ENCODE measurements around the gene WDR5.

WDR5 gene

DNA sequence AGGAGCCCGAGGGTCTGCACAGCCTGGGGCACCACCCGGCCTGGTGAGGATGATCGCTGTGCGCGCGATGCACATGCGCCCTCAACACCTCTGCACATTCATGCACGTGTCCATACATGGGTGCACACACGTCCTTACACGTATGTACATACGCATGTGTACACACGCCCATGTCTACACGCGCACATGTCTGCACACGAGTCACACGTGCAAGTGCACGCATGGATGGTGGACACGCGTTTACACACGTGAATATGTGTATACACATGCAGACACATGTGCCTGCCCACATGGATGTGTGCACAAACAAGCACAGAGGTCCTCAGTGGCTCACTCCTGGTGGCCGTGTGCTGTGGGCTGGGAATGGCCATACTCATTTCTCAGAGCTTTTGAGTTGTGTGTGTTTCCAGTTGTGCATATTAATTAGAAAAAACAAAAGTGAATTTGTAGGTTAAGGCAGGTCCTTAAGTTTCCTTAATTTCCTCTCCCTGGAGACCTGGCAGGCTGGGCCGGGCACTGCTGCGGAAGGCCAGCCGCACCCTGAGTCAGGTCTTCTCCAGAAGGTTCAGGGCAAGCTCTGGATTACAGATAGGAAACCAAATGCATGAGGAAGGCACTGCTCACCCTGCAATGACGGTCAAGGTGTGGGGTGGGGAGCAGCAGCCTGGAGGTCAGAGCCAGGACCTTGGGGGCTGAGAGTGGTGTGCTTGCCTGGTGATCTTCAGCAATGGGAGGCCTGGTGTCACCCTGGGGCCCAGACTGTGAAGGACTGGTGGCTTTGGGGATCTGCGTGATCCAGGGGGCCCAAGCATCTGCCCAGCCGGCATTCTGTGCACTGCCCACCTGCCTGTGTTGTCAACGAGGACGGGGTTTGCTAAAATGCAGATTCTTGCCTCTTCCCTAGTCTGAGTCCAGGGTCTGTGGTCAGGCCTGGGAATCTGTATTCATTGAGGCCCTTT lies 29.8 kb downstream of the WDR5 start:
- H3K4me3 ChIP-seq = no peak overlapping the region
- H3K27ac ChIP-seq = no peak overlapping the region
- no peaks in the 10 kb centered on the region for H3K36me3 ChIP-seq (ENCODE audit: insufficient read depth, low read length)
- TF ChIP-seq POLR2AphosphoS5 (IDR thresholded peaks at IDR 0.05; ENCODE audit: borderline replicate concordance, low read depth, low read length) = no peak
- no peak for TF ChIP-seq FOXP2 (optimal IDR thresholded peaks at IDR 0.05; ENCODE audit: control extremely low read depth, extremely low read length, insufficient read depth)
- no peak for TF ChIP-seq EZH2 (IDR thresholded peaks at IDR 0.05)
- H3K9me3 ChIP-seq (ENCODE audit: low read depth, low read length) = no peaks in the 10 kb centered on the region
- H3K9ac ChIP-seq (ENCODE audit: insufficient read length) = peak overlapping the region; percentile 18
- DNase-seq (ENCODE audit: low read depth, low spot score) = no peak

DNA sequence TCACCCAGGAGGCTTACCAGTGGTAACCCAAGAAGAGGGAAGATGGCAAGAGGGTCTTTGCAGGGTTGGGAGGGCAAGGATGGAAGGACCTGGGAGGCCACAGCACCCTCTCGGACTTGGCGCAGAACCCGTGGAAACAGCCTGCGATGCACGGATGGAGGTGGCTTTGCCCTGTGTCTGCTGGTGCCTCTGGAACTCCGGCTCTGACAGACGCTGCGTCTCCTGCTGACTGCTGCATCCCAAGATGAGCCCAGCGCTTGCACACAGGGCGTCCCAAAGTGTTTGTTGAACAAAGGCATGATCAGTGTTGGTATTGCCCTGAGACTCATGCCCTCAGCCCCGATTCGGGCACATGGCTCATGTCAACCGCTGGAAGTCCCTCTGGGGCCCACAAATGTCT lies 30.5 kb downstream of the WDR5 start:
- TF ChIP-seq FOXP2 (optimal IDR thresholded peaks at IDR 0.05; ENCODE audit: control extremely low read depth, extremely low read length, insufficient read depth) = no peak
- TF ChIP-seq EZH2 (IDR thresholded peaks at IDR 0.05) = no peak
- no peak for TF ChIP-seq POLR2AphosphoS5 (IDR thresholded peaks at IDR 0.05; ENCODE audit: borderline replicate concordance, low read depth, low read length)
- Histone ChIP-seq H3K9ac (ENCODE audit: insufficient read length) (no peak overlapping the region), H3K4me3 (no peak overlapping the region), H3K27ac (no peak overlapping the region), H3K36me3 (ENCODE audit: insufficient read depth, low read length) (no peaks in the 10 kb centered on the region), H3K9me3 (ENCODE audit: low read depth, low read length) (no peaks in the 10 kb centered on the region)
- no peak for DNase-seq (ENCODE audit: low read depth, low spot score)

DNA sequence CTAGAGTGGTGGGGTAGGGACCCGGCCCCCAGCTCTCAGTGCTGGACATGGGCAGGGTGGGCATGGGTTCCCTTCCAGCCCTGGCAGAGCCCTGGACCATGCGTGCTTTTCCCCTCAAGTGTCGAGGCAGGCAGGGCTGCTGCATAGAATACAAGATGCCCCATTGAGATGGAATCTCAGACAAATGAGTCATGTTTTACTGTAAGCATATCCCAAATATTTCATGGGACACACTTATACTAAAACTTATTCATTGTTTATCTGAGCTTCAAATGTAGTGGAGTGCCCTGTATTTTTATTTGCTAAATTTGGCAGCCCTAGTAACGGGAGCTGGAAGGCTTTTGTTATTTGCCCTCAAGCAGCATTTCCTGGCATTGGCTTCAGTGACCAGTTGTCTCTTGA lies 31.6 kb downstream of the WDR5 start:
- no peaks in the 10 kb centered on the region for H3K36me3 ChIP-seq (ENCODE audit: insufficient read depth, low read length)
- H3K9ac ChIP-seq (ENCODE audit: insufficient read length) = no peak overlapping the region
- TF ChIP-seq EZH2 (IDR thresholded peaks at IDR 0.05) (no peak), POLR2AphosphoS5 (IDR thresholded peaks at IDR 0.05; ENCODE audit: borderline replicate concordance, low read depth, low read length) (no peak), FOXP2 (optimal IDR thresholded peaks at IDR 0.05; ENCODE audit: control extremely low read depth, extremely low read length, insufficient read depth) (no peak)
- DNase-seq (ENCODE audit: low read depth, low spot score) = no peak
- H3K4me3 ChIP-seq = no peak overlapping the region
- no peaks in the 10 kb centered on the region for H3K9me3 ChIP-seq (ENCODE audit: low read depth, low read length)
- peak overlapping the region; percentile 42; the same call in 1 of the 2 replicates for H3K27ac ChIP-seq

DNA sequence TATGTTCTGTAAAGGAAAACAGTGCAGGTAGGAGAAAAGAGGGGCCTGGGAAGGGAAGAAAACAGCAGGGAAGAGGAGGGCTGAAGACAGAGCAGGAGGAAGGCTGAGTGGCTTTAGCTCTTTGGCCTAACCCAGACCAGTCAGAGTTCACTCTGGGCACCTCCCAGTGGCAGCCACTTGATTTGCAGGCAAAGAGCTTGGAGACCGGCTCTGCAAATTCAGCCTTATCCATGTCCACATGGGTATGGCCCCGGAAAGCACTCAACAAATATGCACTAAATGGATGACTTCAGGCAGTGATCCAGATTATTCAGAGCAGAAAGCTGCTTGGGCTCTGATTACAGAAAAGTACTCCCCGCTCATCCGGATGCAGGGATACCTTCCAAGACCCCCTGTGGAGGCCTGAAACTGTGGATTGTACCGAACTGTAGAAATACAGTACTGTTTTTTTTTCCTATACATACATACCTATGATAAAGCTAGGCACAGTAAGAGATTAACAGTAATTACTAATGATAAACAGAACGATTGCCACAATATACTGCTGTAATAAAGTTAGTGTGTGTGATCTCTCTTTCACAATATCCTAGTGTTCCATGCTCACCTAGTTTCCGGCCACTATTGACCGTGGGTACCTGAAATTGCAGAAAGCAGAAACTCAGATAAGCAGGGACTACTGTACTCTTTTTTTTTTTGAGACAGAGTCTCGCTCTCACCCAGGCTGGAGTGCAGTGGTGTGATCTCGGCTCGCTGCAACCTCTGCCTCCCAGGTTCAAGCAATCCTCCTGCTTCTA lies 33.1 kb downstream of the WDR5 start:
- H3K27ac ChIP-seq = peak overlapping the region; percentile 60
- H3K9ac ChIP-seq (ENCODE audit: insufficient read length) = no peak overlapping the region
- TF ChIP-seq POLR2AphosphoS5 (IDR thresholded peaks at IDR 0.05; ENCODE audit: borderline replicate concordance, low read depth, low read length) (no peak), FOXP2 (optimal IDR thresholded peaks at IDR 0.05; ENCODE audit: control extremely low read depth, extremely low read length, insufficient read depth) (no peak), EZH2 (IDR thresholded peaks at IDR 0.05) (no peak)
- no peak overlapping the region for H3K4me3 ChIP-seq
- no peak for DNase-seq (ENCODE audit: low read depth, low spot score)
- H3K36me3 ChIP-seq (ENCODE audit: insufficient read depth, low read length) = no peaks in the 10 kb centered on the region
- H3K9me3 ChIP-seq (ENCODE audit: low read depth, low read length) = no peaks in the 10 kb centered on the region

DNA sequence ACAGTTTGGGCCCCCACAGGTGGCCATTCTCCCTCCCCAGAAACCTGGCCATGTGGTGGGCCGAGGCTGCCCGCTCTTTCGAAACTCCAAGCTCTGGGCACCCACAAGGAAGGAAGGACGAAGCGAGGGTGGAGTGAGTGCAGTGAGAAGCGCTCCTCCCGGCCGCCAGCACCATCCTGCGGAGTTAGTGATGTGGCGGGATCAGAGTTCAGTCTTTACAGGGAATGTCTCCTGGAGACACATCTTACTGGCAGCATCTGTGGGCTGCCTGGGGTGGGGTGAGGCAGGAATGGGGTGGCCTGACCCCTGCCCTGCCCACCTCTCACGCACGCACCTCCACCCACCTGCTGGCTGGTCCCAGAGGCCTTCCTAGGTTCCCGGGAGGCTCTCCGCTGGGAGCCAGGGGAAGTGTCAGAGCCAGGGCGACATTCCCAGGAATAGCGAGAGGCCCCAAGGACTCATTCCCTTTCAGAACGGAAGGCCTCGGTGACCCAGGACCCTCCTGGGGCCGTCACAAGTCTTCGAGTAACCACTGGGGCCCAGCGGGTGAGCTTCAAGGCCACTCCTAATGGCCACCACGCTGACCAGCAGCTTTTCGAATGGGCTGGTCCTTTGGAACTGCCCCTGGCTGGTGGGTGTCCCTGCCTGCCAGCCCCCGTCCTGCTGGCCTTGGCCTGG lies 34.0 kb downstream of the WDR5 start:
- no peak for DNase-seq (ENCODE audit: low read depth, low spot score)
- Histone ChIP-seq H3K36me3 (ENCODE audit: insufficient read depth, low read length) (no peaks in the 10 kb centered on the region), H3K4me3 (no peak overlapping the region), H3K27ac (0 out of 2 replicates have a peak overlapping the region, but pooled peaks have one; percentile 60), H3K9ac (ENCODE audit: insufficient read length) (no peak overlapping the region), H3K9me3 (ENCODE audit: low read depth, low read length) (no peaks in the 10 kb centered on the region)
- no peak for TF ChIP-seq POLR2AphosphoS5 (IDR thresholded peaks at IDR 0.05; ENCODE audit: borderline replicate concordance, low read depth, low read length)
- TF ChIP-seq FOXP2 (optimal IDR thresholded peaks at IDR 0.05; ENCODE audit: control extremely low read depth, extremely low read length, insufficient read depth) = no peak
- TF ChIP-seq EZH2 (IDR thresholded peaks at IDR 0.05) = no peak

- TF ChIP-seq FOXP2 (optimal IDR thresholded peaks at IDR 0.05; ENCODE audit: control extremely low read depth, extremely low read length, insufficient read depth) (peak; percentile 22), POLR2AphosphoS5 (IDR thresholded peaks at IDR 0.05; ENCODE audit: borderline replicate concordance, low read depth, low read length) (no peak)
- no peaks in the 10 kb centered on the region for H3K9me3 ChIP-seq (ENCODE audit: low read depth, low read length)
- DNase-seq (ENCODE audit: low read depth, low spot score) = no peak
- H3K36me3 ChIP-seq (ENCODE audit: insufficient read depth, low read length) = no peaks in the 10 kb centered on the region
- no peak overlapping the region for H3K9ac ChIP-seq (ENCODE audit: insufficient read length)
- no peak overlapping the region for H3K27ac ChIP-seq
- no peak overlapping the region for H3K4me3 ChIP-seq
Measured at GRCh38 chr9:134170532-134171315, 34.8 kb downstream of the WDR5 start.

DNA sequence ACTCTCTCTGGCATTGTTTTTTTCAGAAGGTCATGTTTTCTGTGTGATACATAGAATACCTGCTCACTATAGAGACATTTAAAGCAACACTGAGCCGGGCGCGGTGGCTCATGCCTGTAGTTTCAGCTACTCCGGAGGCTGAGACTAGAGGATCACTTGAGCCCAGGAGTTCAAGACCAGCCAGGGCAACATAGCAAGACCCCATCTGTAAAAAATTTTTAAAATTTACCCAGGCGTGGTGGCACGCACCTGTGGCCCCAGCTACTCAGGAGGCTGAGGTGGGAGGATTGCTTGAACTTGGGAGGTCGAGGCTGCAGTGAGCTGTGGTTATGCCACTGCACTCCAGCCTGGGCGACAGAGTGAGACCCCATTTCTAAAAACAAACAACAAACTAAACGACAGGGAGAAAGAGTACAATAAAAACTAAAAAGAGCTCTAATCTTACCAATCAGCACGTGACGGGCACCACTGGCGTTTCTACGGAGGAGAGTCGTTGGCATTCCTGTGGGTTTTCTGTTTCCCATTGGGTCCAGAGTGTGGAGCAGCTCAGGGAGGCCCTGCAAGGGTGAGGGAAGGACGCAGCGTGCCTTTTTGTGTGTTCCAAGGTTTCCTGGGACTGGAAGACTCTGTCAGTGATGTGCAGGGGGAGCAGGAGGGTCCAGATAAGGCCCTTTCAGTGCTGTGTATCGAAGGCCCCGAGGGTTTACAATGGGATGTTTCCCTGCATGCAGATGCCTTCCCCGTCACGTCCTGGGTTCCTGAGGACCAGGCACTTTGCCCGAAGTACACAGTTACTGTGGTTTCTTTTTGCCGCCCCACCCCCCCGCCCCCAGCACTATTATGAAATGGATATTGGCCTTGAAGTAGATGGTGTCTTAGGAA lies 35.7 kb downstream of the WDR5 start:
- H3K27ac ChIP-seq = peak overlapping the region; percentile 69
- no peaks in the 10 kb centered on the region for H3K9me3 ChIP-seq (ENCODE audit: low read depth, low read length)
- no peaks in the 10 kb centered on the region for H3K36me3 ChIP-seq (ENCODE audit: insufficient read depth, low read length)
- no peak overlapping the region for H3K4me3 ChIP-seq
- TF ChIP-seq POLR2AphosphoS5 (IDR thresholded peaks at IDR 0.05; ENCODE audit: borderline replicate concordance, low read depth, low read length) (no peak), EZH2 (IDR thresholded peaks at IDR 0.05) (no peak), FOXP2 (optimal IDR thresholded peaks at IDR 0.05; ENCODE audit: control extremely low read depth, extremely low read length, insufficient read depth) (no peak)
- H3K9ac ChIP-seq (ENCODE audit: insufficient read length) = peak overlapping the region; percentile 22
- no peak for DNase-seq (ENCODE audit: low read depth, low spot score)

All from SK-N-MC (cell line).